HL-60 (cell line): ENCODE results near the gene FRMD5.

Experiments
- GABPA ChIP-seq: IDR thresholded peaks from 2 replicates; pipeline ENCODE4 v1.6.1; 2012; ENCODE audit warnings: low read depth
- POLR2AphosphoS5 ChIP-seq: IDR thresholded peaks from 2 replicates; pipeline ENCODE4 v1.6.1; 2012; ENCODE audit warnings: low read depth
- TF ChIP-seq, protein P1 (sequence below): IDR thresholded peaks from one replicate; pipeline ENCODE4 v1.5.1; 2011; ENCODE audit warnings: low read length, control low read depth, inconsistent platforms; ENCODE audit not compliant: insufficient read depth

GRCh38 chr15:43913026-43913780 lies 281.9 kb downstream of the FRMD5 start:
- TF ChIP-seq, protein P1, sequence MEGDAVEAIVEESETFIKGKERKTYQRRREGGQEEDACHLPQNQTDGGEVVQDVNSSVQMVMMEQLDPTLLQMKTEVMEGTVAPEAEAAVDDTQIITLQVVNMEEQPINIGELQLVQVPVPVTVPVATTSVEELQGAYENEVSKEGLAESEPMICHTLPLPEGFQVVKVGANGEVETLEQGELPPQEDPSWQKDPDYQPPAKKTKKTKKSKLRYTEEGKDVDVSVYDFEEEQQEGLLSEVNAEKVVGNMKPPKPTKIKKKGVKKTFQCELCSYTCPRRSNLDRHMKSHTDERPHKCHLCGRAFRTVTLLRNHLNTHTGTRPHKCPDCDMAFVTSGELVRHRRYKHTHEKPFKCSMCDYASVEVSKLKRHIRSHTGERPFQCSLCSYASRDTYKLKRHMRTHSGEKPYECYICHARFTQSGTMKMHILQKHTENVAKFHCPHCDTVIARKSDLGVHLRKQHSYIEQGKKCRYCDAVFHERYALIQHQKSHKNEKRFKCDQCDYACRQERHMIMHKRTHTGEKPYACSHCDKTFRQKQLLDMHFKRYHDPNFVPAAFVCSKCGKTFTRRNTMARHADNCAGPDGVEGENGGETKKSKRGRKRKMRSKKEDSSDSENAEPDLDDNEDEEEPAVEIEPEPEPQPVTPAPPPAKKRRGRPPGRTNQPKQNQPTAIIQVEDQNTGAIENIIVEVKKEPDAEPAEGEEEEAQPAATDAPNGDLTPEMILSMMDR, result no peak
- TF ChIP-seq POLR2AphosphoS5 (no peak), GABPA (no peak)
